HepG2 (cell line): ENCODE results near the gene HSD17B8. TPM values are rescaled to one million over a fixed set of nuclear protein-coding genes. Genes with fewer than 3 reads are reported as not detected.

Experiments
- ARID2 ChIP-seq: sonication (generic); formaldehyde crosslinking; IDR thresholded peaks from 2 replicates; pipeline ENCODE4 v1.8.1; 2022; ENCODE audit warnings: mild to moderate bottlenecking, missing genetic modification reagents, borderline replicate concordance
- ATF7 ChIP-seq, 2 experiments: fragments of 450-650 bp in 1 of 2; sonication (generic) in 1 of 2; formaldehyde crosslinking in 1 of 2; IDR thresholded peaks; 2 replicates each; pipeline versions ENCODE4 v1.4.0 to v1.6.1; 2016 to 2020; ENCODE audit warnings: antibody characterized with exemption in 1 of 2, mild to moderate bottlenecking in 1 of 2, missing genetic modification reagents in 1 of 2
- BORCS8-MEF2B ChIP-seq: sonication (generic); formaldehyde crosslinking; IDR thresholded peaks from 2 replicates; pipeline ENCODE4 v1.8.0; 2022; ENCODE audit warnings: mild to moderate bottlenecking, missing genetic modification reagents
- BRD4 ChIP-seq: sonication (generic); formaldehyde crosslinking; IDR thresholded peaks from 2 replicates; pipeline ENCODE4 v1.4.0; 2020; ENCODE audit warnings: missing genetic modification reagents
- CHCHD3 ChIP-seq: sonication (generic); formaldehyde crosslinking; IDR thresholded peaks from 2 replicates; pipeline ENCODE4 v1.8.0; 2022; ENCODE audit warnings: mild to moderate bottlenecking, missing genetic modification reagents, moderate library complexity
- CREM ChIP-seq, 2 experiments: sonication (generic) in 1 of 2; formaldehyde crosslinking in 1 of 2; IDR thresholded peaks; 2 replicates each; pipeline versions ENCODE4 v1.4.0 to v1.6.1; 2016 to 2020; ENCODE audit warnings: antibody characterized with exemption in 1 of 2, mild to moderate bottlenecking in 1 of 2, missing genetic modification reagents in 1 of 2
- FOXM1 ChIP-seq: sonication (generic); formaldehyde crosslinking; IDR thresholded peaks from 2 replicates; pipeline ENCODE4 v1.5.0; 2020; ENCODE audit warnings: missing genetic modification reagents
- KAT7 ChIP-seq: IDR thresholded peaks from 2 replicates; pipeline ENCODE4 v1.6.1; 2018; ENCODE audit warnings: borderline replicate concordance, missing compliant biosample characterization
- MED1 ChIP-seq: sonication (generic); formaldehyde crosslinking; IDR thresholded peaks from 2 replicates; pipeline ENCODE4 v1.4.0; 2020; ENCODE audit warnings: missing genetic modification reagents
- NCOA5 ChIP-seq: sonication (generic); formaldehyde crosslinking; IDR thresholded peaks from 2 replicates; pipeline ENCODE4 v1.4.0; 2020; ENCODE audit warnings: missing genetic modification reagents
- NFATC3 ChIP-seq: sonication (generic); formaldehyde crosslinking; IDR thresholded peaks from 2 replicates; pipeline ENCODE4 v1.5.1; 2020; ENCODE audit warnings: mild to moderate bottlenecking, missing genetic modification reagents
- NFIC ChIP-seq: IDR thresholded peaks from 2 replicates; pipeline ENCODE4 v1.6.1; 2012; ENCODE audit warnings: mild to moderate bottlenecking, low read length, inconsistent platforms
- NR2F6 ChIP-seq, 2 experiments: IDR thresholded peaks; 2 replicates each; pipeline ENCODE4 v1.6.1; 2016; ENCODE audit warnings: antibody characterized with exemption in 1 of 2, mild to moderate bottlenecking in 1 of 2
- SNAI1 ChIP-seq: sonication (generic); formaldehyde crosslinking; IDR thresholded peaks from 2 replicates; pipeline ENCODE4 v1.5.0; 2020; ENCODE audit warnings: mild to moderate bottlenecking, missing genetic modification reagents, borderline replicate concordance
- SP1 ChIP-seq, 2 experiments: fragments of 450-650 bp in 1 of 2; sonication (generic) in 1 of 2; formaldehyde crosslinking in 1 of 2; IDR thresholded peaks; 2 replicates each; pipeline versions ENCODE4 v1.4.0 to v1.6.1; 2016 to 2020; ENCODE audit warnings: missing genetic modification reagents in 1 of 2
- ZNF253 ChIP-seq: sonication (generic); formaldehyde crosslinking; IDR thresholded peaks from 2 replicates; pipeline ENCODE4 v1.8.0; 2022; ENCODE audit warnings: mild to moderate bottlenecking, missing genetic modification reagents, borderline replicate concordance
- ZNF335 ChIP-seq: sonication (generic); formaldehyde crosslinking; IDR thresholded peaks from 2 replicates; pipeline ENCODE4 v1.4.0; 2020; ENCODE audit warnings: missing genetic modification reagents
- ZNF839 ChIP-seq: sonication (generic); formaldehyde crosslinking; IDR thresholded peaks from 2 replicates; pipeline ENCODE4 v1.4.0; 2020; ENCODE audit warnings: missing genetic modification reagents, mild to moderate bottlenecking, borderline replicate concordance
- polyA plus RNA-seq, 8 experiments: library from polyadenylated mRNA; depleted of rRNA in 3 of 8; stranded (reverse) in 7 of 8; unstranded in 1 of 8; fragments of >200 nt; fragmentation: Illumina TruSeq in 4 of 8; extraction: Trizol in 4 of 8; gene quantifications; 2 replicates each; pipeline versions ENCODE4 v1.2.1 to v1.2.3, GENCODE V29; 2011 to 2016; ENCODE audit warnings: low read depth in 4 of 8, missing spikeins in 1 of 8, mixed read lengths in 1 of 8; ENCODE audit not compliant: insufficient read depth in 1 of 8
- total RNA-seq, 5 experiments: library from RNA; depleted of rRNA; stranded (reverse); fragments of >200 nt; fragmentation: Illumina TruSeq; extraction: Trizol; gene quantifications; 2 replicates each; pipeline ENCODE4 v1.2.3, GENCODE V29; 2016; ENCODE audit warnings: low read depth in 1 of 5
- TF ChIP-seq, protein P1 (sequence below): sonication (generic); formaldehyde crosslinking; conservative IDR thresholded peaks from 2 replicates; pipeline ENCODE4 v1.4.0; 2020; ENCODE audit warnings: mild to moderate bottlenecking, missing genetic modification reagents, moderate library complexity
- TF ChIP-seq, protein P2 (sequence below): sonication (generic); formaldehyde crosslinking; IDR thresholded peaks from 2 replicates; pipeline ENCODE4 v1.8.1; 2023; ENCODE audit warnings: missing genetic modification reagents, mild to moderate bottlenecking, borderline replicate concordance
- TF ChIP-seq, protein P3 (sequence below): sonication (generic); formaldehyde crosslinking; IDR thresholded peaks from 2 replicates; pipeline ENCODE4 v1.4.0; 2020; ENCODE audit warnings: mild to moderate bottlenecking, missing genetic modification reagents
- TF ChIP-seq, protein P4 (sequence below): sonication (generic); formaldehyde crosslinking; conservative IDR thresholded peaks from 2 replicates; pipeline ENCODE4 v1.8.0; 2022; ENCODE audit warnings: low read depth, missing genetic modification reagents

Gene HSD17B8
- total and polyA plus RNA-seq, 2 of the 13 experiments (the other 11 are each of a cell fraction or from before 2014, with no cell fraction given): 12.6 to 20.1 TPM

DNA sequence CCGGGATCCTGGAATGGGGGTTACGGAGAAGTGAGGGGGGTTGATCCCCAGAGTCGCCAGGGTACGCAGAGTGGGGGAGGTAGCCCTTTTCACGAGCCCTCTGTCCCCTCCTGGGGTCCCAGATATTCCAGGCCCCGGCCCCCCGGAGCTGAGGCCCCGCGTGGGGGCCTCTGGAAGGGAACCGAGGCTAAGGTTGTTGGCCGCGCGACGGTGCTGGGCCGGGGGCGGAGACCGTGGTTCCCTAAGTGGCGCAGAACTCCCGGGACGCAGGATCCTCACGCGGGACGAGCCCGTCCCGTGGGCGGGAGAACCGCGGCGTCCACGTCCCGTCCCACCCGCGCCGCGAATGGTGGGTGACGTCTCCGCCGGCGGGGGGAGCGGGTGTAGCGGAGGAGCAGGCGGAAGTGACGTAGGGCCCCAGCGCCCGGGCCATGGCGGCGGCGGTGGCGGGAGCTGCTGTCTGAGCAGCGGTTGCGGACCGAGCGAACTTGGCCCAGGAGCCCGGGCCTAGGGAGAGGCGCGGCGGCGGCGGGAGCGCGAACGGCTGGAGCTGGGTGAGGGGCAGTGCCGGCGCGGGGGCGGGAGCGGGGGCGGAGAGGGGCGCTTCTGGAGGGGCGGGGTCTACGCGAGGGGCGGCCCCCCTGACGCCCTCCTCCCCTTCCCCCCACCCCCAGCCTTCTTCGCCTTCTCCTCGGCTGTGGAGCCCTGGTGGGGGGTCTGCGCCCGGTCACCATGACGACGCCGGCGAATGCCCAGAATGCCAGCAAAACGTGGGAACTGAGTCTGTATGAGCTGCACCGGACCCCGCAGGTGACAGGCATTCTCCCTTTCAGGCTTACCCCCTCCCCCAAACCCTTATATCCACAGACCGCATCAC, 3.9 kb downstream of the HSD17B8 start, which contains the start of gene RING1 (continued):
- TF ChIP-seq NFATC3 (CRISPR knock-in tag): no peak
- peak; percentile 80; the same call in 1 of the 2 replicates for TF ChIP-seq MED1 (CRISPR knock-in tag)
- TF ChIP-seq KAT7 (CRISPR knock-in tag): peak; percentile 94
- TF ChIP-seq ATF7 (IDR thresholded peaks at IDR 0.05): no peak
- TF ChIP-seq ATF7 (CRISPR knock-in tag; IDR thresholded peaks at IDR 0.05): peak; percentile 49; the same call in 1 of the 2 replicates
- TF ChIP-seq NCOA5 (CRISPR knock-in tag): no peak
- TF ChIP-seq CREM (IDR thresholded peaks at IDR 0.05): peak; percentile 84
- peak; percentile 89 for TF ChIP-seq CREM (CRISPR knock-in tag; IDR thresholded peaks at IDR 0.05)
- TF ChIP-seq SP1 (IDR thresholded peaks at IDR 0.05): no peak
- TF ChIP-seq SP1 (CRISPR knock-in tag; IDR thresholded peaks at IDR 0.05): peak; percentile 64; the same call in 1 of the 2 replicates
- TF ChIP-seq ZNF253: 0 out of 2 replicates have a peak, but pooled peaks have one; percentile 36
- TF ChIP-seq ZNF335 (CRISPR knock-in tag): no peak
- peak; percentile 59; the same call in 1 of the 2 replicates for TF ChIP-seq CHCHD3 (CRISPR knock-in tag)
- TF ChIP-seq, protein P1, sequence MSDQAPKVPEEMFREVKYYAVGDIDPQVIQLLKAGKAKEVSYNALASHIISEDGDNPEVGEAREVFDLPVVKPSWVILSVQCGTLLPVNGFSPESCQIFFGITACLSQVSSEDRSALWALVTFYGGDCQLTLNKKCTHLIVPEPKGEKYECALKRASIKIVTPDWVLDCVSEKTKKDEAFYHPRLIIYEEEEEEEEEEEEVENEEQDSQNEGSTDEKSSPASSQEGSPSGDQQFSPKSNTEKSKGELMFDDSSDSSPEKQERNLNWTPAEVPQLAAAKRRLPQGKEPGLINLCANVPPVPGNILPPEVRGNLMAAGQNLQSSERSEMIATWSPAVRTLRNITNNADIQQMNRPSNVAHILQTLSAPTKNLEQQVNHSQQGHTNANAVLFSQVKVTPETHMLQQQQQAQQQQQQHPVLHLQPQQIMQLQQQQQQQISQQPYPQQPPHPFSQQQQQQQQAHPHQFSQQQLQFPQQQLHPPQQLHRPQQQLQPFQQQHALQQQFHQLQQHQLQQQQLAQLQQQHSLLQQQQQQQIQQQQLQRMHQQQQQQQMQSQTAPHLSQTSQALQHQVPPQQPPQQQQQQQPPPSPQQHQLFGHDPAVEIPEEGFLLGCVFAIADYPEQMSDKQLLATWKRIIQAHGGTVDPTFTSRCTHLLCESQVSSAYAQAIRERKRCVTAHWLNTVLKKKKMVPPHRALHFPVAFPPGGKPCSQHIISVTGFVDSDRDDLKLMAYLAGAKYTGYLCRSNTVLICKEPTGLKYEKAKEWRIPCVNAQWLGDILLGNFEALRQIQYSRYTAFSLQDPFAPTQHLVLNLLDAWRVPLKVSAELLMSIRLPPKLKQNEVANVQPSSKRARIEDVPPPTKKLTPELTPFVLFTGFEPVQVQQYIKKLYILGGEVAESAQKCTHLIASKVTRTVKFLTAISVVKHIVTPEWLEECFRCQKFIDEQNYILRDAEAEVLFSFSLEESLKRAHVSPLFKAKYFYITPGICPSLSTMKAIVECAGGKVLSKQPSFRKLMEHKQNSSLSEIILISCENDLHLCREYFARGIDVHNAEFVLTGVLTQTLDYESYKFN (CRISPR knock-in tag): no peak
- TF ChIP-seq, protein P2, sequence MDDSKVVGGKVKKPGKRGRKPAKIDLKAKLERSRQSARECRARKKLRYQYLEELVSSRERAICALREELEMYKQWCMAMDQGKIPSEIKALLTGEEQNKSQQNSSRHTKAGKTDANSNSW (CRISPR knock-in tag): 0 out of 2 replicates have a peak, but pooled peaks have one; percentile 18
- TF ChIP-seq, protein P3, sequence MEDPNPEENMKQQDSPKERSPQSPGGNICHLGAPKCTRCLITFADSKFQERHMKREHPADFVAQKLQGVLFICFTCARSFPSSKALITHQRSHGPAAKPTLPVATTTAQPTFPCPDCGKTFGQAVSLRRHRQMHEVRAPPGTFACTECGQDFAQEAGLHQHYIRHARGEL (CRISPR knock-in tag): peak; percentile 54; the same call in 1 of the 2 replicates
- peak; percentile 93 for TF ChIP-seq SNAI1
- no peak for TF ChIP-seq NR2F6 (IDR thresholded peaks at IDR 0.05)
- peak; percentile 54; the same call in 1 of the 2 replicates for TF ChIP-seq NR2F6 (CRISPR knock-in tag; IDR thresholded peaks at IDR 0.05)
- TF ChIP-seq FOXM1 (CRISPR knock-in tag): peak; percentile 11
- TF ChIP-seq NFIC: no peak
- TF ChIP-seq, protein P4, sequence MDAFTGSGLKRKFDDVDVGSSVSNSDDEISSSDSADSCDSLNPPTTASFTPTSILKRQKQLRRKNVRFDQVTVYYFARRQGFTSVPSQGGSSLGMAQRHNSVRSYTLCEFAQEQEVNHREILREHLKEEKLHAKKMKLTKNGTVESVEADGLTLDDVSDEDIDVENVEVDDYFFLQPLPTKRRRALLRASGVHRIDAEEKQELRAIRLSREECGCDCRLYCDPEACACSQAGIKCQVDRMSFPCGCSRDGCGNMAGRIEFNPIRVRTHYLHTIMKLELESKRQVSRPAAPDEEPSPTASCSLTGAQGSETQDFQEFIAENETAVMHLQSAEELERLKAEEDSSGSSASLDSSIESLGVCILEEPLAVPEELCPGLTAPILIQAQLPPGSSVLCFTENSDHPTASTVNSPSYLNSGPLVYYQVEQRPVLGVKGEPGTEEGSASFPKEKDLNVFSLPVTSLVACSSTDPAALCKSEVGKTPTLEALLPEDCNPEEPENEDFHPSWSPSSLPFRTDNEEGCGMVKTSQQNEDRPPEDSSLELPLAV (CRISPR knock-in tag): 0 out of 2 replicates have a peak, but pooled peaks have one; percentile 42
- TF ChIP-seq BRD4 (CRISPR knock-in tag): peak; percentile 69
- no peak for TF ChIP-seq ARID2 (CRISPR knock-in tag)
- 0 out of 2 replicates have a peak, but pooled peaks have one; percentile 79 for TF ChIP-seq BORCS8-MEF2B (CRISPR knock-in tag)
- TF ChIP-seq ZNF839 (CRISPR knock-in tag): no peak; the same call in 1 of the 2 replicates
